Psoas muscle (tissue), 8 donors: ENCODE data around the gene OPN3. TPM values are rescaled to one million over a fixed set of nuclear protein-coding genes. Genes with fewer than 3 reads are reported as not detected.
A peak's percentile ranks its signal among the peaks of the same experiment; 100 is the strongest.

Source experiments
- ATAC-seq, 4 donors: fragments of 200-7000 bp; cut with Tn5 transposase; one replicate each; pipeline ENCODE4 v1.9.1; 2020; ENCODE audit warnings: moderate library complexity in 3 of 4, mild to moderate bottlenecking in 2 of 4
- DNase-seq, 2 donors: peaks; one replicate each; pipeline ENCODE4 v3.0.0-alpha.2; 2020
- H3K27ac ChIP-seq: fragments of 200-600 bp; one replicate; pipeline ENCODE4 v1.8.0; 2022
- H3K27me3 ChIP-seq, 3 donors: fragments of 200-600 bp in 1 of 3; one replicate each; pipeline versions ENCODE4 v1.6.1 to v1.8.0; 2013 to 2022; ENCODE audit warnings: low read length in 2 of 3, mild to moderate bottlenecking in 2 of 3, moderate library complexity in 1 of 3; ENCODE audit not compliant: insufficient read depth in 3 of 3
- H3K36me3 ChIP-seq, 2 donors: fragments of 200-600 bp in 1 of 2; one replicate each; pipeline versions ENCODE4 v1.6.1 to v1.8.0; 2013 to 2022; ENCODE audit warnings: low read depth in 1 of 2, mild to moderate bottlenecking in 1 of 2, moderate library complexity in 1 of 2; ENCODE audit not compliant: insufficient read depth in 1 of 2
- H3K4me1 ChIP-seq: fragments of 200-600 bp; one replicate; pipeline ENCODE4 v1.8.0; 2022
- H3K4me3 ChIP-seq: fragments of 200-600 bp; one replicate; pipeline ENCODE4 v1.8.0; 2022; ENCODE audit warnings: mild to moderate bottlenecking
- H3K9me3 ChIP-seq: fragments of 200-600 bp; one replicate; pipeline ENCODE4 v1.8.0; 2022
- WGBS, 3 donors: extraction: QIAGEN DNeasy Blood & Tissue Kit; methylation state at CpG; one replicate each; pipeline versions ENCODE4 v1.1.6 to v1.1.7; 2013; 5-methylcytosine and 5-hydroxymethylcytosine counted together
- intact Hi-C, 2 donors: fragments of 100-400 bp; cut with DNase I; formaldehyde crosslinking; loops; one replicate each; pipeline versions ENCODE4 v1.11.0 to v1.14.2; 2022
- polyA plus RNA-seq, 3 donors: library from polyadenylated mRNA; stranded (reverse); fragments of 200-250 nt; gene quantifications; one replicate each; pipeline ENCODE4 v1.2.3, GENCODE V29; 2013
- total RNA-seq, 4 donors: library from RNA; stranded (reverse); fragmentation: NEBNext Ultra II Directional in 2 of 4; extraction: Animal tissue kit (Norgen Biotek cat#: 25700) in 2 of 4; gene quantifications; one replicate each; pipeline versions ENCODE4 v1.2.1 to v1.2.4, GENCODE V29; 2021 to 2023
- TF ChIP-seq, protein P1 (sequence below): fragments of 200-600 bp; IDR thresholded peaks from one replicate; pipeline ENCODE4 v1.8.0; 2022; ENCODE audit warnings: antibody characterized with exemption
- donor health status: healthy with polysubstance abuse.
- donor health status: DM: no; HTN: no; CAD: no; lungs with moderate emphysema.
- donor health status: Bipolar disorder and iron deficiency.
- donor health status: healthy.
- donor health status: DM: yes; HTN: yes; CAD: no.
- donor health status: DM: no; HTN: no; CAD: no.
- donor health status: DM: no; HTN: no; CAD: no.
- donor health status: DM: yes; HTN: yes; CAD: no.

Gene OPN3
- total and polyA plus RNA-seq, 7 donors = 1.7 to 7.0 (median 4.1) TPM

- TF ChIP-seq, protein P1, sequence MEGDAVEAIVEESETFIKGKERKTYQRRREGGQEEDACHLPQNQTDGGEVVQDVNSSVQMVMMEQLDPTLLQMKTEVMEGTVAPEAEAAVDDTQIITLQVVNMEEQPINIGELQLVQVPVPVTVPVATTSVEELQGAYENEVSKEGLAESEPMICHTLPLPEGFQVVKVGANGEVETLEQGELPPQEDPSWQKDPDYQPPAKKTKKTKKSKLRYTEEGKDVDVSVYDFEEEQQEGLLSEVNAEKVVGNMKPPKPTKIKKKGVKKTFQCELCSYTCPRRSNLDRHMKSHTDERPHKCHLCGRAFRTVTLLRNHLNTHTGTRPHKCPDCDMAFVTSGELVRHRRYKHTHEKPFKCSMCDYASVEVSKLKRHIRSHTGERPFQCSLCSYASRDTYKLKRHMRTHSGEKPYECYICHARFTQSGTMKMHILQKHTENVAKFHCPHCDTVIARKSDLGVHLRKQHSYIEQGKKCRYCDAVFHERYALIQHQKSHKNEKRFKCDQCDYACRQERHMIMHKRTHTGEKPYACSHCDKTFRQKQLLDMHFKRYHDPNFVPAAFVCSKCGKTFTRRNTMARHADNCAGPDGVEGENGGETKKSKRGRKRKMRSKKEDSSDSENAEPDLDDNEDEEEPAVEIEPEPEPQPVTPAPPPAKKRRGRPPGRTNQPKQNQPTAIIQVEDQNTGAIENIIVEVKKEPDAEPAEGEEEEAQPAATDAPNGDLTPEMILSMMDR = no peak
- Histone ChIP-seq H3K27ac (no peak overlapping the region), H3K4me3 (no peak overlapping the region), H3K4me1 (peaks cover 4% of the 10 kb centered on the region), H3K9me3 (no peaks in the 10 kb centered on the region), H3K27me3 (no peaks in the 10 kb centered on the region), H3K36me3 (no peaks in the 10 kb centered on the region)
- intact Hi-C loops = no loop called here
- 88 to 91% (median 89%) methylated on average over 4 of the region's 4 CpGs for WGBS, 3 donors
- no peak for DNase-seq
- ATAC-seq = no peak
Measured at GRCh38 chr1:241614144-241614543, 26.0 kb downstream of the OPN3 start.

- no peaks in the 10 kb centered on the region for H3K36me3 ChIP-seq
- WGBS, 3 donors = 77 to 78% (median 77%) methylated on average over 9 of the region's 9 CpGs
Measured at GRCh38 chr1:241612533-241613477, 27.4 kb downstream of the OPN3 start.

DNA sequence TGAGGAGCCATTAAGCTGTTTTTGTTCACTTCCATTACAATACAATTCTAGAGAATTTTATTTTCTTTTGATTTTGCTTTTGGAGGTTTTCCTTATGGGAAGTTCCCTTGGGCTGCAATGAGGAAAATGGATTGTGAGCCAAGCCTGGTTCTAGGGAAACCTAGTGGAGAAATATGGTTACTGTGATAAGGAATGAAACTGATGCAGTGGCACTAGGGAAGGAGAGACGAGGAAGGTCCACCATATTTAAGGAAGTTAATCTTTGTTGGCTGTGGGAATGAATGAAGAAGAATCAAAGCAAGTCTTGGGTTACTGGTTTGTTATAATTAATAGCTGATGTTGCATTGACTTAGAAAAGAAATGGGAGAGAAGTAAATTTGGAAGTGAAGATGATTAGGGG is 28.4 kb downstream of the OPN3 start:
- Histone ChIP-seq H3K4me1 (peaks cover 4% of the 10 kb centered on the region), H3K27ac (no peak overlapping the region), H3K9me3 (no peaks in the 10 kb centered on the region), H3K36me3 (no peaks in the 10 kb centered on the region), H3K4me3 (no peak overlapping the region), H3K27me3 (no peaks in the 10 kb centered on the region)
- TF ChIP-seq, protein P1 = no peak
- ATAC-seq = no peak
- intact Hi-C loops = no loop called here
- no peak for DNase-seq
- 73 to 83% (median 79%) methylated on average over 1 of the region's 1 CpG for WGBS, 3 donors

More at GRCh38 chr1:241612533-241613477, 27.4 kb downstream of the OPN3 start:
- no peak overlapping the region for H3K27ac ChIP-seq
- H3K9me3 ChIP-seq = no peaks in the 10 kb centered on the region
- DNase-seq = no peak
- TF ChIP-seq, protein P1 = no peak
- H3K27me3 ChIP-seq = no peaks in the 10 kb centered on the region
- H3K4me3 ChIP-seq = no peak overlapping the region
- no peak for ATAC-seq
- intact Hi-C loops = no loop called here
- H3K4me1 ChIP-seq = peaks cover 4% of the 10 kb centered on the region

GRCh38 chr1:241611063-241611462 is 29.1 kb downstream of the OPN3 start:
- Histone ChIP-seq H3K36me3 (no peaks in the 10 kb centered on the region), H3K9me3 (no peaks in the 10 kb centered on the region), H3K27me3 (no peaks in the 10 kb centered on the region), H3K4me1 (peaks cover 4% of the 10 kb centered on the region), H3K4me3 (no peak overlapping the region), H3K27ac (no peak overlapping the region)
- intact Hi-C loops = no loop called here
- WGBS, 3 donors = 9 to 13% (median 13%) methylated on average over 3 of the region's 3 CpGs
- DNase-seq (no peak), ATAC-seq (peak; percentile 62 to 90 (median 72))
- TF ChIP-seq, protein P1 = peak; percentile 73
